Measurements from ENCODE around the gene SCN8A. TPM values are rescaled to one million over a fixed set of nuclear protein-coding genes. Genes with fewer than 3 reads are reported as not detected.

SCN8A gene
- total RNA-seq, 2 donors from 2014 or later = 7.6 to 10.4 TPM

GRCh38 chr12:51774933-51775332 lies 183.9 kb downstream of the SCN8A start:
- Histone ChIP-seq H3K27me3 (replicated peaks; ENCODE audit: insufficient read depth) (no peaks in the 10 kb centered on the region), H3K4me3 (no peak overlapping the region), H3K4me1 (replicated peaks) (no peaks in the 10 kb centered on the region), H3K9me3 (no peaks in the 10 kb centered on the region), H3K27ac (no peak overlapping the region), H3K36me3 (no peaks in the 10 kb centered on the region)
- WGBS = 63% methylated on average over 2 of the region's 2 CpGs
- TF ChIP-seq POLR2AphosphoS5 (IDR thresholded peaks at IDR 0.05) = no peak
- TF ChIP-seq POLR2A (IDR thresholded peaks at IDR 0.05) = no peak
- TF ChIP-seq CTCF (IDR thresholded peaks at IDR 0.05) = no peak
- DNase-seq (ENCODE audit: low spot score) = no peak
- intact Hi-C loops (cut with DNase I) = no loop called here

GRCh38 chr12:51777457-51777856 lies 186.4 kb downstream of the SCN8A start:
- intact Hi-C loops (cut with DNase I) = no loop called here
- no peak overlapping the region for H3K4me3 ChIP-seq
- no peaks in the 10 kb centered on the region for H3K9me3 ChIP-seq
- H3K4me1 ChIP-seq (replicated peaks) = no peaks in the 10 kb centered on the region
- WGBS = 62% methylated on average over 2 of the region's 2 CpGs
- no peak for TF ChIP-seq POLR2A (IDR thresholded peaks at IDR 0.05)
- no peak for TF ChIP-seq CTCF (IDR thresholded peaks at IDR 0.05)
- no peak for TF ChIP-seq POLR2AphosphoS5 (IDR thresholded peaks at IDR 0.05)
- no peak for DNase-seq (ENCODE audit: low spot score)
- no peak overlapping the region for H3K27ac ChIP-seq
- H3K36me3 ChIP-seq = no peaks in the 10 kb centered on the region
- no peaks in the 10 kb centered on the region for H3K27me3 ChIP-seq (replicated peaks; ENCODE audit: insufficient read depth)

- no peaks in the 10 kb centered on the region for H3K36me3 ChIP-seq
- H3K27me3 ChIP-seq (replicated peaks; ENCODE audit: insufficient read depth) = no peaks in the 10 kb centered on the region
- 94% methylated on average over 3 of the region's 3 CpGs for WGBS
- no peak for DNase-seq (ENCODE audit: low spot score)
- no peaks in the 10 kb centered on the region for H3K9me3 ChIP-seq
- H3K4me1 ChIP-seq (replicated peaks) = no peaks in the 10 kb centered on the region
- intact Hi-C loops (cut with DNase I) = no loop called here
- TF ChIP-seq POLR2AphosphoS5 (IDR thresholded peaks at IDR 0.05) = no peak
- TF ChIP-seq POLR2A (IDR thresholded peaks at IDR 0.05) = no peak
- TF ChIP-seq CTCF (IDR thresholded peaks at IDR 0.05) = no peak
- H3K4me3 ChIP-seq = no peak overlapping the region
- H3K27ac ChIP-seq = no peak overlapping the region
Observed at GRCh38 chr12:51777973-51778372, 186.9 kb downstream of the SCN8A start.

GRCh38 chr12:51779876-51780275 lies 188.8 kb downstream of the SCN8A start:
- Histone ChIP-seq H3K9me3 (no peaks in the 10 kb centered on the region), H3K27ac (no peak overlapping the region), H3K4me3 (no peak overlapping the region), H3K4me1 (replicated peaks) (no peaks in the 10 kb centered on the region), H3K36me3 (no peaks in the 10 kb centered on the region), H3K27me3 (replicated peaks; ENCODE audit: insufficient read depth) (no peaks in the 10 kb centered on the region)
- TF ChIP-seq CTCF (IDR thresholded peaks at IDR 0.05) (no peak), POLR2AphosphoS5 (IDR thresholded peaks at IDR 0.05) (no peak), POLR2A (IDR thresholded peaks at IDR 0.05) (no peak)
- no peak for DNase-seq (ENCODE audit: low spot score)
- intact Hi-C loops (cut with DNase I) = no loop called here
- 80% methylated on average over 5 of the region's 5 CpGs for WGBS

- intact Hi-C loops (cut with DNase I) = no loop called here
- no peak overlapping the region for H3K4me3 ChIP-seq
- WGBS = 87% methylated on average over 3 of the region's 3 CpGs
- no peak for TF ChIP-seq POLR2A (IDR thresholded peaks at IDR 0.05)
- no peak for TF ChIP-seq CTCF (IDR thresholded peaks at IDR 0.05)
- no peak for TF ChIP-seq POLR2AphosphoS5 (IDR thresholded peaks at IDR 0.05)
- no peaks in the 10 kb centered on the region for H3K4me1 ChIP-seq (replicated peaks)
- no peaks in the 10 kb centered on the region for H3K36me3 ChIP-seq
- H3K9me3 ChIP-seq = no peaks in the 10 kb centered on the region
- DNase-seq (ENCODE audit: low spot score) = no peak
- no peaks in the 10 kb centered on the region for H3K27me3 ChIP-seq (replicated peaks; ENCODE audit: insufficient read depth)
- no peak overlapping the region for H3K27ac ChIP-seq
Observed at GRCh38 chr12:51784688-51785087, 193.7 kb downstream of the SCN8A start.

All from prostate gland (tissue), 2 donors.